ENCODE data around the gene MRPL39.

The MRPL39 gene

DNA sequence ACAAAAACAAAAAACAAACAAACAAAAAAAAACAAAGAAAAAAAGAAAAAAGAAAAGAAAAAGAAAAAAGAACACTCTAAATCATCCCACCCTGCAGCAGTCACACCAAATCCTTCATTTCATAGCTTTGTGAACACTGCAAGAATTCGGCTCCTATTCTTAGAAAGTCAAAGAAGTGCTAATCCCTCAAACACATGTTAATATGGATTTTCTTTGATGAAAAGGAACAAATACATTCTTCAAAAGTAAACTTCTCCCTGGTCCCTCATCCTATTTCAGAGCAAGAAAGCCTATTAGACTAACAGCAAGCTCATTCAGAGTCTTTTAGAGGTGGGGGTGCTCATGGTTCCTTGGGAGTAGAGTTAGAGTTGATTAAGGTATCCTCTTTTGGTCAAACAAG lies 7.2 kb upstream of the MRPL39 start:
- no peaks in the 10 kb centered on the region for H3K4me1 ChIP-seq (ENCODE audit: control insufficient read depth, low read length)
- H4K20me1 ChIP-seq (ENCODE audit: control insufficient read depth, insufficient read depth, low read depth, low read length) = no peaks in the 10 kb centered on the region
- H3K36me3 ChIP-seq (ENCODE audit: control insufficient read depth, low read length) = no peaks in the 10 kb centered on the region
- H3K27ac ChIP-seq (ENCODE audit: low read depth, low read length) = no peak overlapping the region
- no peaks in the 10 kb centered on the region; the same call in 1 of the 2 replicates for H3K27me3 ChIP-seq (ENCODE audit: control insufficient read depth, low read length)
- H3K79me2 ChIP-seq (ENCODE audit: control insufficient read depth, low read length) = no peaks in the 10 kb centered on the region
- TF ChIP-seq EZH2phosphoT487 (IDR thresholded peaks at IDR 0.05; ENCODE audit: borderline replicate concordance, low read length) = no peak
- TF ChIP-seq, protein P1, sequence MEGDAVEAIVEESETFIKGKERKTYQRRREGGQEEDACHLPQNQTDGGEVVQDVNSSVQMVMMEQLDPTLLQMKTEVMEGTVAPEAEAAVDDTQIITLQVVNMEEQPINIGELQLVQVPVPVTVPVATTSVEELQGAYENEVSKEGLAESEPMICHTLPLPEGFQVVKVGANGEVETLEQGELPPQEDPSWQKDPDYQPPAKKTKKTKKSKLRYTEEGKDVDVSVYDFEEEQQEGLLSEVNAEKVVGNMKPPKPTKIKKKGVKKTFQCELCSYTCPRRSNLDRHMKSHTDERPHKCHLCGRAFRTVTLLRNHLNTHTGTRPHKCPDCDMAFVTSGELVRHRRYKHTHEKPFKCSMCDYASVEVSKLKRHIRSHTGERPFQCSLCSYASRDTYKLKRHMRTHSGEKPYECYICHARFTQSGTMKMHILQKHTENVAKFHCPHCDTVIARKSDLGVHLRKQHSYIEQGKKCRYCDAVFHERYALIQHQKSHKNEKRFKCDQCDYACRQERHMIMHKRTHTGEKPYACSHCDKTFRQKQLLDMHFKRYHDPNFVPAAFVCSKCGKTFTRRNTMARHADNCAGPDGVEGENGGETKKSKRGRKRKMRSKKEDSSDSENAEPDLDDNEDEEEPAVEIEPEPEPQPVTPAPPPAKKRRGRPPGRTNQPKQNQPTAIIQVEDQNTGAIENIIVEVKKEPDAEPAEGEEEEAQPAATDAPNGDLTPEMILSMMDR (IDR thresholded peaks at IDR 0.05; ENCODE audit: low read depth, low read length, poor library complexity, severe bottlenecking) = no peak
- H3K9me2 ChIP-seq (replicated peaks; ENCODE audit: control insufficient read depth, low read length) = no peaks in the 10 kb centered on the region
- H3K9me3 ChIP-seq (ENCODE audit: control insufficient read depth, insufficient read depth, low read length) = no peaks in the 10 kb centered on the region
- no peak overlapping the region for H3K4me2 ChIP-seq (ENCODE audit: low read length)
- H3K4me3 ChIP-seq (ENCODE audit: low read length) = no peak overlapping the region
- no peaks in the 10 kb centered on the region for H3F3A ChIP-seq (ENCODE audit: control insufficient read depth, insufficient read depth)

DNA sequence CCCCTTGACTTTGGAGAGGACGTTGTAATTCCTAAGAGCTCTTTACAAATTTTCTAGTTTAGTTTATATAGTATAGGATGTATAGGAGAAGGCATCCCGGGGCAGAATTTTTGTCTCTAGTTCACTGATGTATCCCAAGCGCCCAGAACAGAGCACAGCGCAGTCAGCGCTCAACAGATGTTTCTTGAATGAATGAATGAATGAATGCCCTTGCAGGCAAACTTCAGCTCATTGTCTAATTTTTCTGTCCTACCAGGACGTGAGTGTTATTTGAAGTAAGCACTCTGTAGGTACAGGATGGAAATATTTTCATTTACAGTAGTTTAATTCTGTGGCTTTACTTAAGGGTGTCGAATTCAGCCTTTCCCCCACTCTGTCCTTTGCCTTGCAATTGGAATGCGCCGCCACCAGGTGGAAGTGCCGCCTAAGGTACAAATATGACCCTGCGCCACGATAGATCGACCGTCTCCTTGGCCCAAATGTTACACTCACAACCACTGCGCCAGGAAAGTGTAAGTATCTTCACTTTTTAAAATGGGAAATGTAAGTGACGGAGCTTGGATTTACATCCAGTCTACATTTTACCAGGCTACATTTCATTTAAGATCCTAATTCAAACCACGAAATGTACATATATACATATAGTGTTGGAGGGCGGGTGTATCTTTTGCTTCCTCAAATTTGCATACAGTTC lies 910 bp upstream of the MRPL39 start:
- no peak overlapping the region for H3K27ac ChIP-seq (ENCODE audit: low read depth, low read length)
- no peaks in the 10 kb centered on the region for H3K27me3 ChIP-seq (ENCODE audit: control insufficient read depth, low read length)
- H3K9me2 ChIP-seq (replicated peaks; ENCODE audit: control insufficient read depth, low read length) = no peaks in the 10 kb centered on the region
- peaks cover 38% of the 10 kb centered on the region for H3K79me2 ChIP-seq (ENCODE audit: control insufficient read depth, low read length)
- peak overlapping the region; percentile 71 for H3K4me2 ChIP-seq (ENCODE audit: low read length)
- H3K4me1 ChIP-seq (ENCODE audit: control insufficient read depth, low read length) = peaks cover 31% of the 10 kb centered on the region
- H3K36me3 ChIP-seq (ENCODE audit: control insufficient read depth, low read length) = peaks cover 39% of the 10 kb centered on the region
- no peaks in the 10 kb centered on the region for H3K9me3 ChIP-seq (ENCODE audit: control insufficient read depth, insufficient read depth, low read length)
- peak overlapping the region; percentile 97 for H3K4me3 ChIP-seq (ENCODE audit: low read length)
- peaks cover 5% of the 10 kb centered on the region; the same call in 1 of the 2 replicates for H4K20me1 ChIP-seq (ENCODE audit: control insufficient read depth, insufficient read depth, low read depth, low read length)
- H3F3A ChIP-seq (ENCODE audit: control insufficient read depth, insufficient read depth) = no peaks in the 10 kb centered on the region
- no peak for TF ChIP-seq EZH2phosphoT487 (IDR thresholded peaks at IDR 0.05; ENCODE audit: borderline replicate concordance, low read length)
- TF ChIP-seq, protein P1 (IDR thresholded peaks at IDR 0.05; ENCODE audit: low read depth, low read length, poor library complexity, severe bottlenecking) = peak; percentile 93

DNA sequence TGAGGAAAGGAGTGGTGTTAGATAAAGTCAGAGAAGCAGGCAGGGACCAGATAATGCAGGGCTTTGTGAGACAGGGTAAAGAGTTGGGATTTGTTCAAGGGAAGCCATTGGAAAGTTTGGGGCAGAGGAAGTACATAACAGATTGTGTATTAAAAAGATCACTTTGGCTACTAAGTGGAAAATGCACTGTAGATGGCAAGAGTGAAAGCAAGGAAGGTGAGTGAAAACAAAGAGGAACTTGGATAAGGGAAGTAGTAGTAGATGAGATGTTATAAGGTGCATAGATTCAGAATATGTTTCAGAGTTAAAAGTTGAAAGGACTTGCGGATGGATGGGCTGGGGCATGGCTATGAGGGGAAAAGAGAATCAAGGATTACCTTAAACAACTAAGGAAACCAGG lies 17.4 kb downstream of the MRPL39 start:
- no peaks in the 10 kb centered on the region for H3K79me2 ChIP-seq (ENCODE audit: control insufficient read depth, low read length)
- no peaks in the 10 kb centered on the region for H3K9me2 ChIP-seq (replicated peaks; ENCODE audit: control insufficient read depth, low read length)
- no peak overlapping the region for H3K4me3 ChIP-seq (ENCODE audit: low read length)
- H3K4me2 ChIP-seq (ENCODE audit: low read length) = no peak overlapping the region
- H3K9me3 ChIP-seq (ENCODE audit: control insufficient read depth, insufficient read depth, low read length) = no peaks in the 10 kb centered on the region
- no peaks in the 10 kb centered on the region for H3K27me3 ChIP-seq (ENCODE audit: control insufficient read depth, low read length)
- no peak overlapping the region for H3K27ac ChIP-seq (ENCODE audit: low read depth, low read length)
- H4K20me1 ChIP-seq (ENCODE audit: control insufficient read depth, insufficient read depth, low read depth, low read length) = no peaks in the 10 kb centered on the region
- peaks cover 4% of the 10 kb centered on the region; the same call in 1 of the 2 replicates for H3F3A ChIP-seq (ENCODE audit: control insufficient read depth, insufficient read depth)
- H3K36me3 ChIP-seq (ENCODE audit: control insufficient read depth, low read length) = peaks cover 91% of the 10 kb centered on the region
- no peaks in the 10 kb centered on the region for H3K4me1 ChIP-seq (ENCODE audit: control insufficient read depth, low read length)
- no peak for TF ChIP-seq EZH2phosphoT487 (IDR thresholded peaks at IDR 0.05; ENCODE audit: borderline replicate concordance, low read length)
- TF ChIP-seq, protein P1 (IDR thresholded peaks at IDR 0.05; ENCODE audit: low read depth, low read length, poor library complexity, severe bottlenecking) = no peak
